HepG2 (cell line): ENCODE data around the gene ACSS2. TPM values are rescaled to one million over a fixed set of nuclear protein-coding genes. Genes with fewer than 3 reads are reported as not detected.
A peak's percentile ranks its signal among the peaks of the same experiment; 100 is the strongest.

Source experiments
- ARNTL ChIP-seq: sonication (generic); formaldehyde crosslinking; IDR thresholded peaks from 2 replicates; pipeline ENCODE4 v1.4.0; 2020; ENCODE audit warnings: mild to moderate bottlenecking, missing genetic modification reagents
- CC2D1A ChIP-seq: sonication (generic); formaldehyde crosslinking; IDR thresholded peaks from 2 replicates; pipeline ENCODE4 v1.8.1; 2023; ENCODE audit warnings: mild to moderate bottlenecking, missing genetic modification reagents
- ESRRA ChIP-seq: sonication (generic); formaldehyde crosslinking; IDR thresholded peaks from 2 replicates; pipeline ENCODE4 v1.5.1; 2020; ENCODE audit warnings: mild to moderate bottlenecking, low read depth, missing genetic modification reagents
- FOSL2 ChIP-seq: sonication (generic); formaldehyde crosslinking; IDR thresholded peaks from 2 replicates; pipeline ENCODE4 v1.4.0; 2020; ENCODE audit warnings: missing genetic modification reagents
- FOXK1 ChIP-seq: sonication (generic); formaldehyde crosslinking; IDR thresholded peaks from 2 replicates; pipeline ENCODE4 v1.4.0; 2020; ENCODE audit warnings: low read depth, missing genetic modification reagents, borderline replicate concordance
- GMEB1 ChIP-seq: sonication (generic); formaldehyde crosslinking; IDR thresholded peaks from 2 replicates; pipeline ENCODE4 v1.5.1; 2020; ENCODE audit warnings: missing genetic modification reagents, mild to moderate bottlenecking, borderline replicate concordance
- HINFP ChIP-seq: sonication (generic); formaldehyde crosslinking; IDR thresholded peaks from 2 replicates; pipeline ENCODE4 v1.4.0; 2020; ENCODE audit warnings: low read depth, mild to moderate bottlenecking, missing genetic modification reagents
- HOXA5 ChIP-seq: sonication (generic); formaldehyde crosslinking; IDR thresholded peaks from 2 replicates; pipeline ENCODE4 v1.4.0; 2020; ENCODE audit warnings: missing genetic modification reagents
- MZF1 ChIP-seq: sonication (generic); formaldehyde crosslinking; IDR thresholded peaks from 2 replicates; pipeline ENCODE4 v1.8.1; 2023; ENCODE audit warnings: mild to moderate bottlenecking, missing genetic modification reagents, borderline replicate concordance
- NAIF1 ChIP-seq: sonication (generic); formaldehyde crosslinking; IDR thresholded peaks from 2 replicates; pipeline ENCODE4 v1.5.0; 2020; ENCODE audit warnings: mild to moderate bottlenecking, missing genetic modification reagents, borderline replicate concordance
- NFATC3 ChIP-seq: sonication (generic); formaldehyde crosslinking; IDR thresholded peaks from 2 replicates; pipeline ENCODE4 v1.5.1; 2020; ENCODE audit warnings: mild to moderate bottlenecking, missing genetic modification reagents
- NR3C1 ChIP-seq: sonication (generic); formaldehyde crosslinking; IDR thresholded peaks from 2 replicates; pipeline ENCODE4 v1.4.0; 2020; ENCODE audit warnings: missing genetic modification reagents
- PRMT3 ChIP-seq: sonication (generic); formaldehyde crosslinking; IDR thresholded peaks from 2 replicates; pipeline ENCODE4 v1.8.1; 2022; ENCODE audit warnings: low read depth, mild to moderate bottlenecking, moderate library complexity, missing genetic modification reagents, borderline replicate concordance
- RBAK ChIP-seq: sonication (generic); formaldehyde crosslinking; IDR thresholded peaks from 2 replicates; pipeline ENCODE4 v1.5.1; 2020; ENCODE audit warnings: mild to moderate bottlenecking, missing genetic modification reagents
- SOX5 ChIP-seq: IDR thresholded peaks from 2 replicates; pipeline ENCODE4 v1.6.1; 2016; ENCODE audit warnings: borderline replicate concordance
- TCF7 ChIP-seq: sonication (generic); IDR thresholded peaks from 2 replicates; pipeline ENCODE4 v1.6.1; 2016; ENCODE audit warnings: antibody characterized with exemption, low read depth
- TEF ChIP-seq: sonication (generic); formaldehyde crosslinking; IDR thresholded peaks from 2 replicates; pipeline ENCODE4 v1.5.0; 2020; ENCODE audit warnings: missing genetic modification reagents
- ZFP62 ChIP-seq: sonication (generic); formaldehyde crosslinking; IDR thresholded peaks from 2 replicates; pipeline ENCODE4 v1.4.0; 2020; ENCODE audit warnings: missing genetic modification reagents
- ZNF136 ChIP-seq: sonication (generic); formaldehyde crosslinking; IDR thresholded peaks from 2 replicates; pipeline ENCODE4 v1.8.1; 2022; ENCODE audit warnings: low read depth, mild to moderate bottlenecking, moderate library complexity, missing genetic modification reagents
- ZNF660 ChIP-seq: sonication (generic); formaldehyde crosslinking; IDR thresholded peaks from 2 replicates; pipeline ENCODE4 v1.5.1; 2020; ENCODE audit warnings: mild to moderate bottlenecking, low read depth, missing genetic modification reagents, borderline replicate concordance
- ZNF704 ChIP-seq: sonication (generic); formaldehyde crosslinking; IDR thresholded peaks from 2 replicates; pipeline ENCODE4 v1.8.1; 2023; ENCODE audit warnings: mild to moderate bottlenecking, inconsistent platforms, moderate library complexity, missing genetic modification reagents, borderline replicate concordance
- ZNF709 ChIP-seq: sonication (generic); formaldehyde crosslinking; IDR thresholded peaks from 2 replicates; pipeline ENCODE4 v1.5.0; 2020; ENCODE audit warnings: mild to moderate bottlenecking, missing genetic modification reagents
- polyA plus RNA-seq, 8 experiments: library from polyadenylated mRNA; depleted of rRNA in 3 of 8; stranded (reverse) in 7 of 8; unstranded in 1 of 8; fragments of >200 nt; fragmentation: Illumina TruSeq in 4 of 8; extraction: Trizol in 4 of 8; gene quantifications; 2 replicates each; pipeline versions ENCODE4 v1.2.1 to v1.2.3, GENCODE V29; 2011 to 2016; ENCODE audit warnings: low read depth in 4 of 8, missing spikeins in 1 of 8, mixed read lengths in 1 of 8; ENCODE audit not compliant: insufficient read depth in 1 of 8
- total RNA-seq, 5 experiments: library from RNA; depleted of rRNA; stranded (reverse); fragments of >200 nt; fragmentation: Illumina TruSeq; extraction: Trizol; gene quantifications; 2 replicates each; pipeline ENCODE4 v1.2.3, GENCODE V29; 2016; ENCODE audit warnings: low read depth in 1 of 5

The ACSS2 gene
- total and polyA plus RNA-seq, 2 of the 13 experiments (the other 11 are each of a cell fraction or from before 2014, with no cell fraction given), result 72.8 to 89.7 TPM

- no peak for TF ChIP-seq TEF (CRISPR knock-in tag)
- TF ChIP-seq MZF1 (CRISPR knock-in tag), result no peak
- TF ChIP-seq TCF7, result no peak
- TF ChIP-seq FOSL2, result 0 out of 2 replicates have a peak, but pooled peaks have one; percentile 12
- 0 out of 2 replicates have a peak, but pooled peaks have one; percentile 19 for TF ChIP-seq GMEB1
- TF ChIP-seq SOX5, result no peak
- no peak for TF ChIP-seq ZNF660 (CRISPR knock-in tag)
- 0 out of 2 replicates have a peak, but pooled peaks have one; percentile 31 for TF ChIP-seq ARNTL (CRISPR knock-in tag)
- TF ChIP-seq ESRRA, result no peak
- TF ChIP-seq ZFP62 (CRISPR knock-in tag), result no peak
- TF ChIP-seq FOXK1, result 0 out of 2 replicates have a peak, but pooled peaks have one; percentile 14
- no peak for TF ChIP-seq NR3C1 (CRISPR knock-in tag)
- 0 out of 2 replicates have a peak, but pooled peaks have one; percentile 11 for TF ChIP-seq HINFP (CRISPR knock-in tag)
- peak; percentile 80; the same call in 1 of the 2 replicates for TF ChIP-seq NFATC3 (CRISPR knock-in tag)
- TF ChIP-seq PRMT3 (CRISPR knock-in tag), result no peak
- no peak for TF ChIP-seq ZNF709 (CRISPR knock-in tag)
- TF ChIP-seq RBAK (CRISPR knock-in tag), result no peak
- no peak for TF ChIP-seq NAIF1 (CRISPR knock-in tag)
- TF ChIP-seq CC2D1A, result no peak
- no peak for TF ChIP-seq ZNF704 (CRISPR knock-in tag)
- TF ChIP-seq HOXA5 (CRISPR knock-in tag), result no peak
- TF ChIP-seq ZNF136 (CRISPR knock-in tag), result 0 out of 2 replicates have a peak, but pooled peaks have one; percentile 66
Measured at GRCh38 chr20:34874094-34874654, 2.2 kb upstream of the ACSS2 start (continued).
